ENCODE measurements around the gene CYB5R3. TPM values are rescaled to one million over a fixed set of nuclear protein-coding genes. Genes with fewer than 3 reads are reported as not detected.

The CYB5R3 gene
- total and polyA plus RNA-seq, 2 donors (not counting 3 experiments of a cell fraction or from before 2014, with no cell fraction given) = 217 to 263 TPM

DNA sequence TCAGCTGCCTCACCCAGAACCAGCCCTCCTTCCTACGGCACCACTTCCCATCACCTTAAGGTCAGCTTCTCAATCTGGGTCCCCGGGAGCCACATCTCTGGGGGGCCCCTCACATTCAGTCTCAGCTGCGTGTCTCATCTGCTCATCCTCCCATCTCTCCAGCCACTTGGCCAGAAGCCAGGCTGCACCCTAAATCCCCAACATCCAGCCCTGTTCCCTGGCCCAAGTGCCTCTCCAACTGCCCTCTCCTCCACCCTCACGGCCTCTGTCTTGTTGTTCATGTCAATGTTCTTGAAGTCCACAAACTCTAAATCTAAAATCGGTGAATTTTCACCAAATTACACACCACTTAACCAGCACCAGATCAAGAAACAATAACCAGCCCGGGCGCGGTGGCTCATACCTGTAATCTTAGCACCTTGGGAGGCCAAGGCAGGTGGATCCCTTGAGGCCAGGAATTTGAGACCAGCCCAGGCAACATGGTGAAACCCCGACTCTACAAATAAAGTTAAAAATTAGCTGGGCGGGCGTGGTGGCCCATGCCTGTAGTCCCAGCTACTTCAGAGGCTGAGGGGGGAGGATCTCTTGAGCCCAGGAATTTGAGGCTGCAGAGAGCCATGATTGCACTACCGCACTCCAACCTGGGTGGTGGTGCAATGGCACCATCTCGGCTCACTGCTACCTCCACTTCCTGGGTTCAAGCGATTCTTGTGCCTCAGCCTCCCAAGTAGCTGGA, 37.7 kb upstream of the CYB5R3 start:
- FAIRE-seq = peak; percentile 8
- DNase-seq (ENCODE audit: low read depth, low spot score) = no peak
- ChIA-PET CTCF (interaction anchor here (1.2 kb wide), 1 partner anchor 133 kb away, joined by 3 read pairs; no protein-coding TSS in a partner anchor), POLR2A (no interaction called here)
- no TSS peak for BruUV-seq (replicated peaks)
- Histone ChIP-seq H2AFZ (ENCODE audit: low read depth, low read length) (no peak overlapping the region), H3K27me3 (ENCODE audit: control insufficient read depth in 2 of 2, insufficient read depth in 2 of 2, low read length in 2 of 2) (no peaks in the 10 kb centered on the region), H3K9ac (replicated peaks; ENCODE audit: extremely low read depth, insufficient read depth, low read length) (no peak overlapping the region), H3K4me1 (ENCODE audit: control insufficient read depth, extremely low read depth, insufficient read depth, low read length) (no peaks in the 10 kb centered on the region), H3K36me3 (ENCODE audit: control insufficient read depth in 2 of 2, extremely low read depth in 1 of 2, insufficient read depth in 2 of 2, low read length in 2 of 2) (no peaks in the 10 kb centered on the region), H3K79me2 (ENCODE audit: control insufficient read depth, insufficient read depth, low read length) (no peaks in the 10 kb centered on the region), H3K4me3 (replicated peaks in 1 of 3; ENCODE audit: insufficient read depth in 1 of 3, low read depth in 1 of 3, low read length in 3 of 3) (no peak overlapping the region), H3K4me2 (ENCODE audit: insufficient read depth, low read length) (no peak overlapping the region), H4K20me1 (replicated peaks; ENCODE audit: control insufficient read depth, extremely low read depth, insufficient read depth, low read length) (no peaks in the 10 kb centered on the region), H3K9me3 (replicated peaks; ENCODE audit: control insufficient read depth, insufficient read depth, low read length) (no peaks in the 10 kb centered on the region), H3K27ac (ENCODE audit: insufficient read depth, low read depth, low read length) (no peak overlapping the region), H3K9me1 (replicated peaks; ENCODE audit: control insufficient read depth, extremely low read depth, insufficient read depth, low read length) (no peaks in the 10 kb centered on the region)
- intact Hi-C loops (cut with micrococcal nuclease) = no loop called here
- no peak for TF ChIP-seq GATA2 (IDR thresholded peaks at IDR 0.05; ENCODE audit: insufficient read depth, insufficient read length, low read depth, low read length)
- no peak for TF ChIP-seq EZH2 (IDR thresholded peaks at IDR 0.05; ENCODE audit: borderline replicate concordance, low read depth, low read length, severe bottlenecking)
- TF ChIP-seq MYC (IDR thresholded peaks at IDR 0.05; ENCODE audit: low read depth, low read length) = no peak
- dilution Hi-C loops (cut with MboI; ENCODE audit: extremely low pct_ligation_motif_present, low sequenced_read_pairs) = no loop called here

DNA sequence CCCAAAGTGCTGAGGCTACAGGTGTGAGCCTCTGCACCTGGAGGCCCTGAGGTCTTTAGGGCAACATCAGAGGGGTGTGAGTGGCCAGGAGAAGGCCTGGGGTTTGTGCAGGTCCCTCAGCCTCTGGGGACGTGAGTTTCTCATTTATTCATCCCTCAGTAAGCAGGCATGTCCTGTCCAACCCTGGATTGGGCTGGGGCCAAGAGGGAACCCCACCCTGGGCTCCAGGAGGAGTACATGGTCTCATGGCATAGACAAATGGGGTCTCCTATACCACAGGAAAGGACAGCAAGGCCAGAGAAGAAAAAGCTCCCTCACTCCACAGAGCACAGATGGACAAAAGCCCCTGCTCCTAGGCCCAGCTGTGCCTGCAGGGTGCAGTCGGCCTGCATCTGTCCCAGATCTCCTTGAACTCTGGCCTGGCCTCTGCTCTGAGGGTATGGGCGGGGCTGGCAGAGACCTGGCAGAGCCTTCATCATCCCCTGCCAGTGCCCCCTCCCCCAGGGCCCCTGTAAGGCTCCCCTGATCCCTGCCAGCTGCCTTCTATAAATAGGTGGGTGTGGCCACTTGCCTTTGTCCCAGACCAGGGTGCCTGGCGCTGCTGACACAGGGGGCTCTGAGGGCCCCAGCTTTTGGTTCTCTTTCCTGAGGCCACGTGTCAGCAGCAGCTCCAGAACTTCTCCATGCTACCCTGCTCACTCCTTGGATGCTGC, 36.9 kb upstream of the CYB5R3 start:
- CTCF ChIA-PET = no interaction called here
- no peak overlapping the region for H2AFZ ChIP-seq (ENCODE audit: low read depth, low read length)
- intact Hi-C loops (cut with micrococcal nuclease) = no loop called here

More for the DNA sequence above, 36.9 kb upstream of the CYB5R3 start:
- Histone ChIP-seq H3K36me3 (ENCODE audit: control insufficient read depth in 2 of 2, extremely low read depth in 1 of 2, insufficient read depth in 2 of 2, low read length in 2 of 2) (no peaks in the 10 kb centered on the region), H3K4me3 (replicated peaks in 1 of 3; ENCODE audit: insufficient read depth in 1 of 3, low read depth in 1 of 3, low read length in 3 of 3) (no peak overlapping the region), H3K4me1 (ENCODE audit: control insufficient read depth, extremely low read depth, insufficient read depth, low read length) (no peaks in the 10 kb centered on the region), H3K27me3 (ENCODE audit: control insufficient read depth in 2 of 2, insufficient read depth in 2 of 2, low read length in 2 of 2) (no peaks in the 10 kb centered on the region), H3K79me2 (ENCODE audit: control insufficient read depth, insufficient read depth, low read length) (no peaks in the 10 kb centered on the region), H3K27ac (ENCODE audit: insufficient read depth, low read depth, low read length) (no peak overlapping the region), H4K20me1 (replicated peaks; ENCODE audit: control insufficient read depth, extremely low read depth, insufficient read depth, low read length) (no peaks in the 10 kb centered on the region), H3K9ac (replicated peaks; ENCODE audit: extremely low read depth, insufficient read depth, low read length) (no peak overlapping the region), H3K9me3 (replicated peaks; ENCODE audit: control insufficient read depth, insufficient read depth, low read length) (no peaks in the 10 kb centered on the region), H3K9me1 (replicated peaks; ENCODE audit: control insufficient read depth, extremely low read depth, insufficient read depth, low read length) (no peaks in the 10 kb centered on the region), H3K4me2 (ENCODE audit: insufficient read depth, low read length) (no peak overlapping the region)
- BruUV-seq (replicated peaks) = no TSS peak
- FAIRE-seq (no peak), DNase-seq (ENCODE audit: low read depth, low spot score) (no peak)
- TF ChIP-seq, protein P1, sequence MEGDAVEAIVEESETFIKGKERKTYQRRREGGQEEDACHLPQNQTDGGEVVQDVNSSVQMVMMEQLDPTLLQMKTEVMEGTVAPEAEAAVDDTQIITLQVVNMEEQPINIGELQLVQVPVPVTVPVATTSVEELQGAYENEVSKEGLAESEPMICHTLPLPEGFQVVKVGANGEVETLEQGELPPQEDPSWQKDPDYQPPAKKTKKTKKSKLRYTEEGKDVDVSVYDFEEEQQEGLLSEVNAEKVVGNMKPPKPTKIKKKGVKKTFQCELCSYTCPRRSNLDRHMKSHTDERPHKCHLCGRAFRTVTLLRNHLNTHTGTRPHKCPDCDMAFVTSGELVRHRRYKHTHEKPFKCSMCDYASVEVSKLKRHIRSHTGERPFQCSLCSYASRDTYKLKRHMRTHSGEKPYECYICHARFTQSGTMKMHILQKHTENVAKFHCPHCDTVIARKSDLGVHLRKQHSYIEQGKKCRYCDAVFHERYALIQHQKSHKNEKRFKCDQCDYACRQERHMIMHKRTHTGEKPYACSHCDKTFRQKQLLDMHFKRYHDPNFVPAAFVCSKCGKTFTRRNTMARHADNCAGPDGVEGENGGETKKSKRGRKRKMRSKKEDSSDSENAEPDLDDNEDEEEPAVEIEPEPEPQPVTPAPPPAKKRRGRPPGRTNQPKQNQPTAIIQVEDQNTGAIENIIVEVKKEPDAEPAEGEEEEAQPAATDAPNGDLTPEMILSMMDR (IDR thresholded peaks at IDR 0.05; ENCODE audit: extremely low read depth in 1 of 2, insufficient read depth in 1 of 2, low read depth in 1 of 2, low read length in 2 of 2) = no peak
- TF ChIP-seq POLR2A (IDR thresholded peaks at IDR 0.05; ENCODE audit: low read depth, low read length) (no peak), EZH2 (IDR thresholded peaks at IDR 0.05; ENCODE audit: borderline replicate concordance, low read depth, low read length, severe bottlenecking) (no peak), POLR2AphosphoS5 (IDR thresholded peaks at IDR 0.05; ENCODE audit: insufficient read depth, low read depth, low read length) (no peak), MYC (IDR thresholded peaks at IDR 0.05; ENCODE audit: low read depth, low read length) (no peak), FOS (IDR thresholded peaks at IDR 0.05; ENCODE audit: borderline replicate concordance, insufficient read depth, low read length) (no peak), JUN (IDR thresholded peaks at IDR 0.05; ENCODE audit: borderline replicate concordance, insufficient read depth, insufficient read length, low read depth) (no peak)
- TF ChIP-seq, protein P2, sequence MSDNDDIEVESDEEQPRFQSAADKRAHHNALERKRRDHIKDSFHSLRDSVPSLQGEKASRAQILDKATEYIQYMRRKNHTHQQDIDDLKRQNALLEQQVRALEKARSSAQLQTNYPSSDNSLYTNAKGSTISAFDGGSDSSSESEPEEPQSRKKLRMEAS (IDR thresholded peaks at IDR 0.05; ENCODE audit: insufficient read depth, insufficient read length) = no peak
- POLR2A ChIA-PET = no interaction called here
- dilution Hi-C loops (cut with MboI; ENCODE audit: extremely low pct_ligation_motif_present, low sequenced_read_pairs) = no loop called here

All from endothelial cell of umbilical vein (primary cell).